NCI-H1417 (cell line): Measurements from ENCODE around the gene GPR137.

ENCODE experiments used
- DNase-seq, 3 experiments: peaks; one replicate each; lab custom pipeline; 2025; lab: John Stamatoyannopoulos, UW

Gene GPR137

GRCh38 chr11:64263947-64264317, 21.7 kb upstream of the GPR137 start:
- no peak for DNase-seq

- peak in 2 of 3 experiments; percentile 49 to 72 for DNase-seq
Measured at GRCh38 chr11:64264371-64264852, 21.2 kb upstream of the GPR137 start.

- peak in 2 of 3 experiments; percentile 27 to 61 for DNase-seq
Measured at GRCh38 chr11:64265176-64266160, 20.2 kb upstream of the GPR137 start.

GRCh38 chr11:64266339-64266738, 19.3 kb upstream of the GPR137 start:
- DNase-seq, result no peak

GRCh38 chr11:64267207-64267945, 18.3 kb upstream of the GPR137 start:
- peak in 2 of 3 experiments; percentile 27 to 55 for DNase-seq

GRCh38 chr11:64268025-64268892, 17.4 kb upstream of the GPR137 start:
- DNase-seq, result peak in 1 of 3 experiments; percentile 31

- peak in 1 of 3 experiments; percentile 63 for DNase-seq
Measured at GRCh38 chr11:64268893-64269539, 16.6 kb upstream of the GPR137 start.

- DNase-seq, result peak; percentile 99 to 100 (median 100)
Measured at GRCh38 chr11:64269540-64270220, 16.0 kb upstream of the GPR137 start.

GRCh38 chr11:64275031-64275800, 10.4 kb upstream of the GPR137 start:
- DNase-seq, result peak in 1 of 3 experiments; percentile 6

GRCh38 chr11:64275841-64276240, 9.8 kb upstream of the GPR137 start:
- DNase-seq, result no peak

GRCh38 chr11:64276653-64277431, 8.8 kb upstream of the GPR137 start:
- no peak for DNase-seq

- no peak for DNase-seq
Measured at GRCh38 chr11:64278576-64279190, 7.0 kb upstream of the GPR137 start.

GRCh38 chr11:64281957-64282770, 3.5 kb upstream of the GPR137 start:
- DNase-seq, result no peak

- no peak for DNase-seq
Measured at GRCh38 chr11:64283092-64283491, 2.6 kb upstream of the GPR137 start.

GRCh38 chr11:64284048-64284961, 1.3 kb upstream of the GPR137 start, which contains the start of gene BAD:
Gene BAD, minus strand, starts transcription at chr11:64284665. Its CDS starts 297 bp downstream, at chr11:64284368.
- peak; percentile 94 to 96 (median 94) for DNase-seq
